ENCODE measurements around the gene CDYL. TPM values are rescaled to one million over a fixed set of nuclear protein-coding genes. Genes with fewer than 3 reads are reported as not detected.

The CDYL gene
- total and polyA plus RNA-seq, 9 donors = 9.9 to 71.3 (median 45.1) TPM

- intact Hi-C loops (cut with DNase I) = no loop called here
- Histone ChIP-seq H3K27me3 (no peaks in the 10 kb centered on the region), H3K9me3 (no peaks in the 10 kb centered on the region), H3K4me1 (ENCODE audit: insufficient read depth) (peaks cover 15% of the 10 kb centered on the region), H3K36me3 (no peaks in the 10 kb centered on the region), H3K27ac (no peak overlapping the region), H3K4me3 (no peak overlapping the region)
- no peak for DNase-seq
- TF ChIP-seq EP300 (IDR thresholded peaks at IDR 0.05) = no peak
- TF ChIP-seq POLR2A (IDR thresholded peaks at IDR 0.05) = no peak
- TF ChIP-seq, protein P1, sequence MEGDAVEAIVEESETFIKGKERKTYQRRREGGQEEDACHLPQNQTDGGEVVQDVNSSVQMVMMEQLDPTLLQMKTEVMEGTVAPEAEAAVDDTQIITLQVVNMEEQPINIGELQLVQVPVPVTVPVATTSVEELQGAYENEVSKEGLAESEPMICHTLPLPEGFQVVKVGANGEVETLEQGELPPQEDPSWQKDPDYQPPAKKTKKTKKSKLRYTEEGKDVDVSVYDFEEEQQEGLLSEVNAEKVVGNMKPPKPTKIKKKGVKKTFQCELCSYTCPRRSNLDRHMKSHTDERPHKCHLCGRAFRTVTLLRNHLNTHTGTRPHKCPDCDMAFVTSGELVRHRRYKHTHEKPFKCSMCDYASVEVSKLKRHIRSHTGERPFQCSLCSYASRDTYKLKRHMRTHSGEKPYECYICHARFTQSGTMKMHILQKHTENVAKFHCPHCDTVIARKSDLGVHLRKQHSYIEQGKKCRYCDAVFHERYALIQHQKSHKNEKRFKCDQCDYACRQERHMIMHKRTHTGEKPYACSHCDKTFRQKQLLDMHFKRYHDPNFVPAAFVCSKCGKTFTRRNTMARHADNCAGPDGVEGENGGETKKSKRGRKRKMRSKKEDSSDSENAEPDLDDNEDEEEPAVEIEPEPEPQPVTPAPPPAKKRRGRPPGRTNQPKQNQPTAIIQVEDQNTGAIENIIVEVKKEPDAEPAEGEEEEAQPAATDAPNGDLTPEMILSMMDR (IDR thresholded peaks at IDR 0.05) = no peak
- WGBS, 3 donors = 94 to 95% (median 94%) methylated on average over 6 of the region's 6 CpGs
These were observed 32.2 kb downstream of the CDYL start for GRCh38 chr6:4808396-4808795.

DNA sequence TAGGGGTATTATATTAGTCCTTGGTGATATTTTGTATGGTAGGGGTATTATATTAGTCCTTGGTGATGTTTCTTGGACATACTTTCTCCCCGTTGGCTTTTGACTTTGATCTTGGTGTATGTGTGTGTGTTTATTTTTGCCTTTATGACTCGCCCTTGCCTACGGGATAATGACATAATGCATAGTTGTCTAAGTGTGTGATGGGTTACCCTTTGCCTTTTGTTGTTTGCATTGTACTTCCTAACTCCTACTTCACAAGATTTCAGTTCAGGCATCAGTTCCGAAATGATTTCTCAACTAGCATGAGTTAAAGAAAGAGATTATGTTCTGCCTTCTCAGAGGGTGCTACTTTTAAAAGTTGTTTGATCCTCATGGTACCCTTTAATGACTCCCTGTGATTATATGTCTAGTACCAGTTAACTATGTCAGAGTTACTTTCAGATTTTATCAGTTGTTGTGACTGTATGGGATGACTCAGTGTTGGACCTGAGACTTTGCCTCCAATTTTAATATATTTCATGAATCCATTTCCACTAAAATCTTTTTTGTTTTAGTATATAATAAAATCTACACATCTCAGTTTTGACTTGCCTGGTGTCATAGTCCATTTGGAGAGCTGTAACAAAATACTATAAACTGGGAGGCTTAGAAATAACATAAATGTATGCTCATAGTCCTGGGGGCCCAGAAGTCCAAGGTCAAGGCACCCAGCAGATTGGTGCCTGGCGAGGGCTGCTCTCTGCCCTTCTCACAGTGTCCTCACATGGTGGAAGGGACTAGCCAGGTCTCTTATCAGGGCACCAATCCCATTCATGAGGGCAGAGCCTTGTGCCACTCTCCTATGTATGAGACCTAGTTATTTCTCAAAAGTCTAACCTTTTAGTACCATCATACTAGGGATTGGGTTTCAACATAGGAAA lies 34.1 kb downstream of the CDYL start:
- H3K9me3 ChIP-seq = no peaks in the 10 kb centered on the region
- no peaks in the 10 kb centered on the region for H3K27me3 ChIP-seq
- H3K36me3 ChIP-seq = no peaks in the 10 kb centered on the region
- H3K4me1 ChIP-seq (ENCODE audit: insufficient read depth) = peaks cover 21% of the 10 kb centered on the region
- TF ChIP-seq, protein P1 (IDR thresholded peaks at IDR 0.05) = no peak
- no peak for TF ChIP-seq EP300 (IDR thresholded peaks at IDR 0.05)
- no peak for TF ChIP-seq POLR2A (IDR thresholded peaks at IDR 0.05)
- DNase-seq = no peak
- H3K27ac ChIP-seq = no peak overlapping the region
- WGBS, 3 donors = 78 to 93% (median 91%) methylated on average over 5 of the region's 5 CpGs
- intact Hi-C loops (cut with DNase I) = no loop called here
- H3K4me3 ChIP-seq = no peak overlapping the region

DNA sequence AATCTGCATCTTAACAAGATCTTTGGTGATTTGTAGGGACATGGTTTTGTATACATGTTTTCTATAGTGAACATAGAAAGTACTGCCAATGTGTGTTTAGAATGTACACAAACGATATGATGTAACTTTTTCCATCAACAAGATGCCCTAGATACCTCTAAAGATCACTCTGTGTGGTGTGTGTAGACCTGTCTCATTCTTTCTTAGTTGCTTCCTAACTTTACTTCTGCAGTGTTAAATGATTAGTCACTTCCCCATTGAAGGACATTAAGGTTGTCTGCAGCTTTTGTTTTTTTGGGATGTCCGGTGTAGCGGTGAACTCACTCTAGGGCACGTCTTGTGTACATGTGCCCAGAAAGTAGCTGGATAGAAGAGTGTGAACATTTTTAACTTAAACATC lies 35.9 kb downstream of the CDYL start:
- TF ChIP-seq, protein P1 (IDR thresholded peaks at IDR 0.05) = no peak
- no peak for TF ChIP-seq EP300 (IDR thresholded peaks at IDR 0.05)
- TF ChIP-seq POLR2A (IDR thresholded peaks at IDR 0.05) = no peak
- no peak for DNase-seq
- no peak overlapping the region for H3K27ac ChIP-seq
- H3K27me3 ChIP-seq = no peaks in the 10 kb centered on the region
- H3K4me1 ChIP-seq (ENCODE audit: insufficient read depth) = peaks cover 13% of the 10 kb centered on the region
- no peaks in the 10 kb centered on the region for H3K36me3 ChIP-seq
- no peaks in the 10 kb centered on the region for H3K9me3 ChIP-seq
- 85 to 90% (median 89%) methylated on average over 4 of the region's 4 CpGs for WGBS, 3 donors
- intact Hi-C loops (cut with DNase I) = no loop called here
- H3K4me3 ChIP-seq = no peak overlapping the region

DNA sequence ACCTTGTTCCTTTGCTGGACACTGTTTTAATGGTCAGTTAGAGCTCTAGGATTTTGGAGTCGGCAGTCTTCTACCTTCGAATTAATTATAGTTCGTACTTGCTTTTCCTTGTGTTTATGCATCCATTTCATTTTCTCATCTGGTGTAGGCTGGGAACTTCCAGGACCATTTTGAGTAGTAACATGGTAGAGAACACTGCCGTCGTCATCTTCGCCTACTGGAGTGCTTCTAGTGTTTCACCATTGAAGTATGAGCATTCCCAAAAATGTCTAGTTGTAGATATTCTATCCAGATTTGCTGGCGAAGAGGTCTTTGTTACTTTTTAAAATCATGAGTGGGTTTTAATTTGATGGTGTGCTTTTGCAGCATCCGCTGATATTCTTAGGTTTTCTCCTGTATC lies 36.9 kb downstream of the CDYL start:
- TF ChIP-seq EP300 (IDR thresholded peaks at IDR 0.05) = no peak
- TF ChIP-seq, protein P1 (IDR thresholded peaks at IDR 0.05) = no peak
- no peak for TF ChIP-seq POLR2A (IDR thresholded peaks at IDR 0.05)
- no peak for DNase-seq
- Histone ChIP-seq H3K4me1 (ENCODE audit: insufficient read depth) (peaks cover 12% of the 10 kb centered on the region), H3K27me3 (no peaks in the 10 kb centered on the region), H3K36me3 (no peaks in the 10 kb centered on the region), H3K4me3 (no peak overlapping the region), H3K9me3 (no peaks in the 10 kb centered on the region), H3K27ac (no peak overlapping the region)
- intact Hi-C loops (cut with DNase I) = no loop called here
- 95 to 97% (median 96%) methylated on average over 8 of the region's 8 CpGs for WGBS, 3 donors

Measured in ovary (tissue), 9 donors.